Muscle of leg (tissue), 11 donors: ENCODE results near the gene TAF15. TPM values are rescaled to one million over a fixed set of nuclear protein-coding genes. Genes with fewer than 3 reads are reported as not detected.

ENCODE experiments used
- DNase-seq: peaks from one replicate; pipeline ENCODE4 v3.0.0; 2013
- H3K27ac ChIP-seq: one replicate; pipeline ENCODE4 v1.5.1; 2013; ENCODE audit warnings: mild to moderate bottlenecking, low read length, control low read depth
- H3K27me3 ChIP-seq: one replicate; pipeline ENCODE4 v1.6.1; 2013; ENCODE audit warnings: low read length; ENCODE audit not compliant: control insufficient read depth, insufficient read depth
- H3K36me3 ChIP-seq: one replicate; pipeline ENCODE4 v1.6.1; 2013; ENCODE audit warnings: low read length; ENCODE audit not compliant: control insufficient read depth, insufficient read depth
- H3K4me1 ChIP-seq: one replicate; pipeline ENCODE4 v1.6.1; 2013; ENCODE audit warnings: low read length; ENCODE audit not compliant: control insufficient read depth, insufficient read depth
- H3K4me3 ChIP-seq: one replicate; pipeline ENCODE4 v1.5.1; 2013; ENCODE audit warnings: low read length, control low read depth
- H3K9me3 ChIP-seq: replicated peaks from 2 replicates; pipeline ENCODE4 v1.6.1; 2013; ENCODE audit warnings: low read depth, low read length; ENCODE audit not compliant: control insufficient read depth
- WGBS: methylation state at CpG from one replicate; pipeline ENCODE4 v1.1.5; 2013; ENCODE audit warnings: missing lambda C conversion rate; ENCODE audit not compliant: insufficient coverage; 5-methylcytosine and 5-hydroxymethylcytosine counted together
- polyA plus RNA-seq, 8 donors: library from polyadenylated mRNA; unstranded; fragments of 120-200 nt; gene quantifications; one replicate each; pipeline versions ENCODE4 v1.2.1 to v1.2.3, GENCODE V29; 2013; ENCODE audit warnings: inconsistent platforms in 1 of 8, low replicate concordance in 1 of 8; ENCODE audit not compliant: insufficient read length in 8 of 8, insufficient read depth in 1 of 8
- total RNA-seq: library from RNA; stranded (reverse); fragments of 120-200 nt; gene quantifications from one replicate; pipeline ENCODE4 v1.2.4, GENCODE V29; 2013

The TAF15 gene
- total and polyA plus RNA-seq, 9 donors = 26.9 to 162 (median 140) TPM

GRCh38 chr17:35797370-35797769, 11.9 kb upstream of the TAF15 start:
- H3K36me3 ChIP-seq = no peaks in the 10 kb centered on the region
- H3K9me3 ChIP-seq = no peaks in the 10 kb centered on the region
- no peak overlapping the region for H3K27ac ChIP-seq
- peaks cover 43% of the 10 kb centered on the region for H3K27me3 ChIP-seq
- H3K4me1 ChIP-seq = peaks cover 27% of the 10 kb centered on the region
- no peak overlapping the region for H3K4me3 ChIP-seq
- DNase-seq = no peak
- 31% methylated on average over 2 of the region's 4 CpGs for WGBS

- no peak for DNase-seq
- Histone ChIP-seq H3K27ac (no peak overlapping the region), H3K4me3 (no peak overlapping the region), H3K36me3 (no peaks in the 10 kb centered on the region), H3K4me1 (peaks cover 27% of the 10 kb centered on the region), H3K9me3 (no peaks in the 10 kb centered on the region), H3K27me3 (peaks cover 43% of the 10 kb centered on the region)
- 62% methylated on average over 5 of the region's 5 CpGs for WGBS
These were observed 11.4 kb upstream of the TAF15 start for GRCh38 chr17:35797918-35798317.

- Histone ChIP-seq H3K9me3 (no peaks in the 10 kb centered on the region), H3K27ac (no peak overlapping the region), H3K4me3 (no peak overlapping the region), H3K27me3 (peaks cover 24% of the 10 kb centered on the region), H3K36me3 (no peaks in the 10 kb centered on the region), H3K4me1 (peaks cover 27% of the 10 kb centered on the region)
- DNase-seq = peak; percentile 85
These were observed 9.3 kb upstream of the TAF15 start for GRCh38 chr17:35799942-35800341.

- H3K27ac ChIP-seq = peak overlapping the region; percentile 69
- peaks cover 13% of the 10 kb centered on the region for H3K27me3 ChIP-seq
- no peaks in the 10 kb centered on the region for H3K36me3 ChIP-seq
- H3K9me3 ChIP-seq = no peaks in the 10 kb centered on the region
- peak; percentile 86 for DNase-seq
- 20% methylated on average over 1 of the region's 9 CpGs for WGBS
- peaks cover 20% of the 10 kb centered on the region for H3K4me1 ChIP-seq
- no peak overlapping the region for H3K4me3 ChIP-seq
These were observed 7.6 kb upstream of the TAF15 start for GRCh38 chr17:35801583-35802224.

GRCh38 chr17:35804658-35805192, 4.6 kb upstream of the TAF15 start:
- Histone ChIP-seq H3K36me3 (no peaks in the 10 kb centered on the region), H3K4me3 (no peak overlapping the region), H3K27me3 (no peaks in the 10 kb centered on the region), H3K4me1 (peaks cover 24% of the 10 kb centered on the region), H3K27ac (no peak overlapping the region), H3K9me3 (no peaks in the 10 kb centered on the region)
- WGBS = no CpG with 5 or more reads among the region's 1 CpG
- DNase-seq = peak; percentile 93

GRCh38 chr17:35807371-35808144, 1.7 kb upstream of the TAF15 start:
- H3K36me3 ChIP-seq = peaks cover 3% of the 10 kb centered on the region
- peaks cover 17% of the 10 kb centered on the region for H3K4me1 ChIP-seq
- no peaks in the 10 kb centered on the region for H3K9me3 ChIP-seq
- no peak for DNase-seq
- no peaks in the 10 kb centered on the region for H3K27me3 ChIP-seq
- no peak overlapping the region for H3K4me3 ChIP-seq
- 80% methylated on average over 4 of the region's 7 CpGs for WGBS
- no peak overlapping the region for H3K27ac ChIP-seq

- no peaks in the 10 kb centered on the region for H3K27me3 ChIP-seq
- peak overlapping the region; percentile 98 for H3K4me3 ChIP-seq
- peaks cover 17% of the 10 kb centered on the region for H3K4me1 ChIP-seq
- H3K9me3 ChIP-seq = no peaks in the 10 kb centered on the region
- WGBS = 24% methylated on average over 14 of the region's 19 CpGs
- H3K36me3 ChIP-seq = peaks cover 6% of the 10 kb centered on the region
- H3K27ac ChIP-seq = peak overlapping the region; percentile 97
- peak; percentile 25 for DNase-seq
These were observed 883 bp upstream of the TAF15 start for GRCh38 chr17:35808240-35808961.

- peaks cover 14% of the 10 kb centered on the region for H3K4me1 ChIP-seq
These were observed 674 bp downstream of the TAF15 start for GRCh38 chr17:35809855-35810461.

GRCh38 chr17:35811759-35812158, 2.5 kb downstream of the TAF15 start:
- Histone ChIP-seq H3K27ac (no peak overlapping the region), H3K4me3 (no peak overlapping the region), H3K4me1 (peaks cover 13% of the 10 kb centered on the region), H3K36me3 (peaks cover 11% of the 10 kb centered on the region), H3K27me3 (no peaks in the 10 kb centered on the region), H3K9me3 (no peaks in the 10 kb centered on the region)
- 59% methylated on average over 2 of the region's 6 CpGs for WGBS
- no peak for DNase-seq

More at GRCh38 chr17:35809855-35810461, 674 bp downstream of the TAF15 start:
- Histone ChIP-seq H3K9me3 (no peaks in the 10 kb centered on the region), H3K36me3 (peaks cover 7% of the 10 kb centered on the region), H3K27ac (peak overlapping the region; percentile 99), H3K4me3 (peak overlapping the region; percentile 98), H3K27me3 (no peaks in the 10 kb centered on the region)
- DNase-seq = no peak
- WGBS = 0% methylated on average over 9 of the region's 24 CpGs
